KMS-11 (cell line): ENCODE results near the gene ADM5.

Experiments used
- H2AFZ ChIP-seq: fragments of 200-600 bp; sonication (generic); 2 replicates; pipeline ENCODE4 v1.6.1; 2016; ENCODE audit warnings: antibody characterized with exemption, mixed run types, low read depth
- H3K27ac ChIP-seq: fragments of 200-600 bp; sonication (generic); 2 replicates; pipeline ENCODE4 v1.6.1; 2016; ENCODE audit warnings: mild to moderate bottlenecking, mixed run types
- H3K27me3 ChIP-seq: fragments of 200-600 bp; sonication (generic); 2 replicates; pipeline ENCODE4 v1.6.1; 2017; ENCODE audit warnings: mild to moderate bottlenecking, low read depth, mixed run types, moderate library complexity; ENCODE audit not compliant: insufficient read depth
- H3K36me3 ChIP-seq: fragments of 200-600 bp; sonication (generic); 2 replicates; pipeline ENCODE4 v1.6.1; 2017; ENCODE audit warnings: mild to moderate bottlenecking, mixed run types; ENCODE audit not compliant: insufficient read depth
- H3K4me1 ChIP-seq: fragments of 200-600 bp; sonication (generic); 2 replicates; pipeline ENCODE4 v1.6.1; 2016; ENCODE audit warnings: mild to moderate bottlenecking, low read depth, mixed run types; ENCODE audit not compliant: poor library complexity, severe bottlenecking
- H3K4me2 ChIP-seq: fragments of 200-600 bp; sonication (generic); 2 replicates; pipeline ENCODE4 v1.7.0; 2016; ENCODE audit warnings: mild to moderate bottlenecking, mixed run types
- H3K4me3 ChIP-seq: fragments of 200-600 bp; sonication (generic); IDR thresholded peaks from 2 replicates; pipeline ENCODE4 v1.6.1; 2017; ENCODE audit warnings: low read depth, low read length, mixed read lengths; ENCODE audit not compliant: insufficient read depth
- H3K79me2 ChIP-seq: fragments of 200-600 bp; sonication (generic); 2 replicates; pipeline ENCODE4 v1.6.1; 2016; ENCODE audit warnings: low read depth, mixed run types; ENCODE audit not compliant: insufficient read depth
- H3K9ac ChIP-seq: fragments of 200-600 bp; sonication (generic); 2 replicates; pipeline ENCODE4 v1.6.1; 2016; ENCODE audit warnings: mild to moderate bottlenecking, mixed run types
- H4K20me1 ChIP-seq: fragments of 200-600 bp; sonication (generic); 2 replicates; pipeline ENCODE4 v1.6.1; 2016; ENCODE audit warnings: mild to moderate bottlenecking, mixed run types; ENCODE audit not compliant: insufficient read depth
- CTCF ChIP-seq: fragments of 200-600 bp; sonication (generic); conservative IDR thresholded peaks from 2 replicates; pipeline ENCODE4 v1.6.1; 2017; ENCODE audit warnings: low read depth, mild to moderate bottlenecking, antibody characterized with exemption, low read length, moderate library complexity, mixed read lengths

ADM5 gene

GRCh38 chr19:49677901-49678674, 11.3 kb upstream of the ADM5 start:
- Histone ChIP-seq H3K79me2 (peaks cover 60% of the 10 kb centered on the region), H4K20me1 (peaks cover 10% of the 10 kb centered on the region; the same call in 1 of the 2 replicates), H3K9ac (peak overlapping the region; percentile 96), H3K27me3 (no peaks in the 10 kb centered on the region), H3K4me3 (peak overlapping the region; percentile 24), H3K36me3 (peaks cover 9% of the 10 kb centered on the region; the same call in 1 of the 2 replicates), H3K27ac (peak overlapping the region; percentile 93), H3K4me1 (peaks cover 40% of the 10 kb centered on the region), H3K4me2 (peak overlapping the region; percentile 38), H2AFZ (no peak overlapping the region)
- peak; percentile 91 for TF ChIP-seq CTCF

- Histone ChIP-seq H3K27ac (peak overlapping the region; percentile 93; the same call in 1 of the 2 replicates), H3K4me2 (peak overlapping the region; percentile 38), H3K4me1 (peaks cover 40% of the 10 kb centered on the region), H3K4me3 (no peak overlapping the region), H3K79me2 (peaks cover 62% of the 10 kb centered on the region), H3K27me3 (no peaks in the 10 kb centered on the region), H3K9ac (peak overlapping the region; percentile 96; the same call in 1 of the 2 replicates), H3K36me3 (peaks cover 9% of the 10 kb centered on the region; the same call in 1 of the 2 replicates), H4K20me1 (peaks cover 10% of the 10 kb centered on the region; the same call in 1 of the 2 replicates), H2AFZ (no peak overlapping the region)
- TF ChIP-seq CTCF = no peak
Observed at GRCh38 chr19:49678985-49679770, 10.2 kb upstream of the ADM5 start.

- no peak overlapping the region; the same call in 1 of the 2 replicates for H3K9ac ChIP-seq
- H3K4me2 ChIP-seq = peak overlapping the region; percentile 38
- H3K79me2 ChIP-seq = peaks cover 62% of the 10 kb centered on the region
Observed at GRCh38 chr19:49679771-49680413, 9.5 kb upstream of the ADM5 start.

More at GRCh38 chr19:49679771-49680413, 9.5 kb upstream of the ADM5 start:
- peaks cover 10% of the 10 kb centered on the region; the same call in 1 of the 2 replicates for H4K20me1 ChIP-seq
- no peak for TF ChIP-seq CTCF
- 0 out of 2 replicates have a peak overlapping the region, but pooled peaks have one; percentile 19 for H3K27ac ChIP-seq
- peaks cover 9% of the 10 kb centered on the region; the same call in 1 of the 2 replicates for H3K36me3 ChIP-seq
- no peak overlapping the region for H2AFZ ChIP-seq
- no peaks in the 10 kb centered on the region for H3K27me3 ChIP-seq
- peaks cover 35% of the 10 kb centered on the region for H3K4me1 ChIP-seq
- no peak overlapping the region for H3K4me3 ChIP-seq
